ENCODE results near the gene PTGDR. TPM values are rescaled to one million over a fixed set of nuclear protein-coding genes. Genes with fewer than 3 reads are reported as not detected.

PTGDR gene
- total and polyA plus RNA-seq, 10 of the 15 experiments (the other 5 are each of a cell fraction or from before 2014, with no cell fraction given) = not detected

- ChIA-PET CTCF (no interaction called here), POLR2A (no interaction called here), RAD21 (ENCODE audit: unreplicated experiment) (no interaction called here), SMC1A (ENCODE audit: uncharacterized antibody, unreplicated experiment) (no interaction called here)
- ATAC-seq (no peak), DNase-seq (ENCODE audit: low read depth, low spot score) (no peak), FAIRE-seq (no peak)
- intact Hi-C loops (cut with micrococcal nuclease; ENCODE audit: unreplicated experiment) (no loop called here), in situ Hi-C loops (cut with MboI) (no loop called here)
- Histone ChIP-seq H3K79me2 (ENCODE audit: control insufficient read depth, insufficient read depth, low read length) (no peaks in the 10 kb centered on the region), H3K27me3 (replicated peaks in 1 of 2; ENCODE audit: control insufficient read depth in 2 of 2, insufficient read depth in 2 of 2, low read length in 1 of 2) (no peaks in the 10 kb centered on the region; a peak in 1 of 4 replicates), H3K9me3 (replicated peaks; ENCODE audit: control insufficient read depth, insufficient read depth, low read length) (no peaks in the 10 kb centered on the region), H2AFZ (ENCODE audit: control insufficient read depth, low read depth, low read length) (no peak overlapping the region), H3K4me1 (ENCODE audit: control insufficient read depth, insufficient read depth, low read length) (no peaks in the 10 kb centered on the region), H3K9ac (ENCODE audit: control insufficient read depth, insufficient read depth, low read length) (no peak overlapping the region), H3K36me3 (ENCODE audit: control insufficient read depth in 2 of 2, insufficient read depth in 2 of 2, low read length in 1 of 2) (no peaks in the 10 kb centered on the region), H3K27ac (ENCODE audit: control insufficient read depth, insufficient read depth) (no peak overlapping the region), H4K20me1 (ENCODE audit: control insufficient read depth, insufficient read depth) (no peaks in the 10 kb centered on the region), H3K4me3 (no peak overlapping the region), H3K4me2 (ENCODE audit: control insufficient read depth, insufficient read depth) (no peak overlapping the region)
- 42% methylated on average over 1 of the region's 1 CpG for WGBS (ENCODE audit: insufficient coverage, insufficient replicate concordance, low lambda C conversion rate, missing lambda C conversion rate)
- no TSS peak for BruUV-seq (replicated peaks)
- no peak for TF ChIP-seq PBX3 (IDR thresholded peaks at IDR 0.05; ENCODE audit: insufficient replicate concordance, low read depth, low read length)
- no peak for TF ChIP-seq PAX8 (IDR thresholded peaks at IDR 0.05)
- TF ChIP-seq RCOR1 (conservative IDR thresholded peaks at IDR 0.05; ENCODE audit: low read depth, low read length) = no peak
- no peak for TF ChIP-seq ZNF217 (IDR thresholded peaks at IDR 0.05)
- no peak for TF ChIP-seq SIN3A (IDR thresholded peaks at IDR 0.05; ENCODE audit: low read depth, low read length)
- TF ChIP-seq PAX5 (IDR thresholded peaks at IDR 0.05; ENCODE audit: borderline replicate concordance, low read depth, low read length) = no peak
- TF ChIP-seq ZNF207 (IDR thresholded peaks at IDR 0.05; ENCODE audit: borderline replicate concordance) = no peak
- TF ChIP-seq NFIC (IDR thresholded peaks at IDR 0.05; ENCODE audit: low read depth, low read length) = no peak
- TF ChIP-seq TARDBP (IDR thresholded peaks at IDR 0.05; ENCODE audit: borderline replicate concordance) = no peak
- TF ChIP-seq STAT3 (IDR thresholded peaks at IDR 0.05; ENCODE audit: low read depth, low read length) = no peak
- no peak for TF ChIP-seq TAF1 (IDR thresholded peaks at IDR 0.05; ENCODE audit: borderline replicate concordance, low read depth, low read length)
- TF ChIP-seq E4F1 (IDR thresholded peaks at IDR 0.05; ENCODE audit: borderline replicate concordance, partially characterized antibody) = no peak
These were observed 15.8 kb upstream of the PTGDR start for GRCh38 chr14:52251724-52252123.
